Measurements from ENCODE around the gene PHACTR2.

DNA sequence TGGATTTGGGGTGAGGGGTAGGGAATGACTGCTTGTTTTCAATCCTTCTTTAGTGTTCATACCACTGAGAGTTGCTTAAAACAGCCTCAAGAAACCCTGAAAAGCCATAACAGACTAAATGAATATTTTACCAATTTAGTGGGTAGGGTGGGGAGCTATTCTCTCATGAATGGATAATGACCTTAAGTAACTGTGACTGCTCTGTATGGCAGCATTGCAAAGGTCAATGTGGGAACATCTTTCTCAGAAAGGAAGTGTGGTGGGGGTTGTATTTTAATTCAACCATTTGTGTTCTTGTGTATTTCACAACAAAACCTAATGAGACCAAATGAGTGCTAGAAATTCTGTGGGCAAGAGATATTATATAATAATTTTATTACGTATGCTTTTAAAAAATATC lies 55.7 kb downstream of the PHACTR2 start:
- TF ChIP-seq, protein P1, sequence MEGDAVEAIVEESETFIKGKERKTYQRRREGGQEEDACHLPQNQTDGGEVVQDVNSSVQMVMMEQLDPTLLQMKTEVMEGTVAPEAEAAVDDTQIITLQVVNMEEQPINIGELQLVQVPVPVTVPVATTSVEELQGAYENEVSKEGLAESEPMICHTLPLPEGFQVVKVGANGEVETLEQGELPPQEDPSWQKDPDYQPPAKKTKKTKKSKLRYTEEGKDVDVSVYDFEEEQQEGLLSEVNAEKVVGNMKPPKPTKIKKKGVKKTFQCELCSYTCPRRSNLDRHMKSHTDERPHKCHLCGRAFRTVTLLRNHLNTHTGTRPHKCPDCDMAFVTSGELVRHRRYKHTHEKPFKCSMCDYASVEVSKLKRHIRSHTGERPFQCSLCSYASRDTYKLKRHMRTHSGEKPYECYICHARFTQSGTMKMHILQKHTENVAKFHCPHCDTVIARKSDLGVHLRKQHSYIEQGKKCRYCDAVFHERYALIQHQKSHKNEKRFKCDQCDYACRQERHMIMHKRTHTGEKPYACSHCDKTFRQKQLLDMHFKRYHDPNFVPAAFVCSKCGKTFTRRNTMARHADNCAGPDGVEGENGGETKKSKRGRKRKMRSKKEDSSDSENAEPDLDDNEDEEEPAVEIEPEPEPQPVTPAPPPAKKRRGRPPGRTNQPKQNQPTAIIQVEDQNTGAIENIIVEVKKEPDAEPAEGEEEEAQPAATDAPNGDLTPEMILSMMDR (IDR thresholded peaks at IDR 0.05), result no peak
- no peak for TF ChIP-seq POLR2A (IDR thresholded peaks at IDR 0.05)

Data from thyroid gland (tissue), 4 donors.